ENCODE measurements around the gene CBX8. TPM values are rescaled to one million over a fixed set of nuclear protein-coding genes. Genes with fewer than 3 reads are reported as not detected.

The CBX8 gene
- total and polyA plus RNA-seq, 2 donors (not counting 3 experiments of a cell fraction or from before 2014, with no cell fraction given) = 0.69 to 3.1 TPM

- Histone ChIP-seq H2AFZ (ENCODE audit: low read depth, low read length) (peak overlapping the region; percentile 76), H4K20me1 (replicated peaks; ENCODE audit: control insufficient read depth, extremely low read depth, insufficient read depth, low read length) (no peaks in the 10 kb centered on the region), H3K4me1 (ENCODE audit: control insufficient read depth, extremely low read depth, insufficient read depth, low read length) (peaks cover 7% of the 10 kb centered on the region), H3K9me3 (replicated peaks; ENCODE audit: control insufficient read depth, insufficient read depth, low read length) (no peaks in the 10 kb centered on the region), H3K27me3 (ENCODE audit: control insufficient read depth in 2 of 2, insufficient read depth in 2 of 2, low read length in 2 of 2) (peaks cover 27 to 33% of the 10 kb centered on the region in 2 experiments), H3K79me2 (ENCODE audit: control insufficient read depth, insufficient read depth, low read length) (no peaks in the 10 kb centered on the region), H3K27ac (ENCODE audit: insufficient read depth, low read depth, low read length) (no peak overlapping the region), H3K36me3 (ENCODE audit: control insufficient read depth in 2 of 2, extremely low read depth in 1 of 2, insufficient read depth in 2 of 2, low read length in 2 of 2) (peaks cover 0 to 3% of the 10 kb centered on the region in 2 experiments), H3K4me3 (replicated peaks in 1 of 3; ENCODE audit: insufficient read depth in 1 of 3, low read depth in 1 of 3, low read length in 3 of 3) (peak overlapping the region; percentile 71 to 89 (median 89)), H3K4me2 (ENCODE audit: insufficient read depth, low read length) (peak overlapping the region; percentile 83), H3K9me1 (replicated peaks; ENCODE audit: control insufficient read depth, extremely low read depth, insufficient read depth, low read length) (no peaks in the 10 kb centered on the region), H3K9ac (replicated peaks; ENCODE audit: extremely low read depth, insufficient read depth, low read length) (peak overlapping the region; percentile 60)
- CTCF ChIA-PET = interaction anchor here (1.5 to 2.2 kb wide), 3 partner anchors 48 to 97 kb away, joined by 6 to 15 read pairs (median 12); no protein-coding TSS in a partner anchor
- dilution Hi-C loops (cut with MboI; ENCODE audit: extremely low pct_ligation_motif_present, low sequenced_read_pairs) = no loop called here
- TSS peak; percentile 7 for BruUV-seq (replicated peaks)
- FAIRE-seq (no peak), DNase-seq (ENCODE audit: low read depth, low spot score) (no peak)
- intact Hi-C loops (cut with micrococcal nuclease) = loop anchor here (2.0 kb wide), 3 partner anchors 27 to 91 kb away; partner anchors contain the start of gene CBX8
- no peak for TF ChIP-seq FOS (IDR thresholded peaks at IDR 0.05; ENCODE audit: borderline replicate concordance, insufficient read depth, low read length)
- POLR2A ChIA-PET = no interaction called here
Observed at GRCh38 chr17:79837888-79838521, 41.1 kb upstream of the CBX8 start.

GRCh38 chr17:79836972-79837887 is 40.4 kb upstream of the CBX8 start:
- DNase-seq (ENCODE audit: low read depth, low spot score) (no peak), FAIRE-seq (no peak)
- no peaks in the 10 kb centered on the region for H3K9me1 ChIP-seq (replicated peaks; ENCODE audit: control insufficient read depth, extremely low read depth, insufficient read depth, low read length)
- ChIA-PET POLR2A (no interaction called here), CTCF (interaction anchor here (0.9 to 1.8 kb wide), 3 partner anchors 8 to 48 kb away, joined by 5 to 6 read pairs (median 5); no protein-coding TSS in a partner anchor)
- H3K27ac ChIP-seq (ENCODE audit: insufficient read depth, low read depth, low read length) = no peak overlapping the region
- no TSS peak for BruUV-seq (replicated peaks)
- intact Hi-C loops (cut with micrococcal nuclease) (no loop called here), dilution Hi-C loops (cut with MboI; ENCODE audit: extremely low pct_ligation_motif_present, low sequenced_read_pairs) (no loop called here)
- H4K20me1 ChIP-seq (replicated peaks; ENCODE audit: control insufficient read depth, extremely low read depth, insufficient read depth, low read length) = no peaks in the 10 kb centered on the region
- H3K4me1 ChIP-seq (ENCODE audit: control insufficient read depth, extremely low read depth, insufficient read depth, low read length) = peaks cover 7% of the 10 kb centered on the region
- no peaks in the 10 kb centered on the region for H3K79me2 ChIP-seq (ENCODE audit: control insufficient read depth, insufficient read depth, low read length)
- no peak overlapping the region for H3K9ac ChIP-seq (replicated peaks; ENCODE audit: extremely low read depth, insufficient read depth, low read length)
- H3K9me3 ChIP-seq (replicated peaks; ENCODE audit: control insufficient read depth, insufficient read depth, low read length) = no peaks in the 10 kb centered on the region
- peaks cover 20 to 26% of the 10 kb centered on the region in 2 experiments for H3K27me3 ChIP-seq (ENCODE audit: control insufficient read depth in 2 of 2, insufficient read depth in 2 of 2, low read length in 2 of 2)
- no peak overlapping the region for H2AFZ ChIP-seq (ENCODE audit: low read depth, low read length)
- H3K4me2 ChIP-seq (ENCODE audit: insufficient read depth, low read length) = peak overlapping the region; percentile 83
- peak overlapping the region in 2 of 3 experiments; percentile 71 to 89 for H3K4me3 ChIP-seq (replicated peaks in 1 of 3; ENCODE audit: insufficient read depth in 1 of 3, low read depth in 1 of 3, low read length in 3 of 3)
- TF ChIP-seq POLR2A (IDR thresholded peaks at IDR 0.05; ENCODE audit: low read depth, low read length) = no peak
- TF ChIP-seq MYC (IDR thresholded peaks at IDR 0.05; ENCODE audit: low read depth, low read length) = no peak
- H3K36me3 ChIP-seq (ENCODE audit: control insufficient read depth in 2 of 2, extremely low read depth in 1 of 2, insufficient read depth in 2 of 2, low read length in 2 of 2) = peaks cover 0 to 3% of the 10 kb centered on the region in 2 experiments
